OCI-LY7 (cell line): ENCODE measurements around the gene NLGN1.

Source experiments
- EZH2phosphoT487 ChIP-seq: fragments of 200-600 bp; sonication (generic); IDR thresholded peaks from 2 replicates; pipeline ENCODE4 v1.6.1; 2018; ENCODE audit warnings: low read depth, borderline replicate concordance, mild to moderate bottlenecking, mixed run types, antibody characterized with exemption, low read length, moderate library complexity, mixed read lengths
- TF ChIP-seq, protein P1 (sequence below): fragments of 200-600 bp; sonication (generic); conservative IDR thresholded peaks from 2 replicates; pipeline ENCODE4 v1.5.1; 2014; ENCODE audit warnings: mild to moderate bottlenecking, antibody characterized with exemption, low read length, moderate library complexity, mixed read lengths

DNA sequence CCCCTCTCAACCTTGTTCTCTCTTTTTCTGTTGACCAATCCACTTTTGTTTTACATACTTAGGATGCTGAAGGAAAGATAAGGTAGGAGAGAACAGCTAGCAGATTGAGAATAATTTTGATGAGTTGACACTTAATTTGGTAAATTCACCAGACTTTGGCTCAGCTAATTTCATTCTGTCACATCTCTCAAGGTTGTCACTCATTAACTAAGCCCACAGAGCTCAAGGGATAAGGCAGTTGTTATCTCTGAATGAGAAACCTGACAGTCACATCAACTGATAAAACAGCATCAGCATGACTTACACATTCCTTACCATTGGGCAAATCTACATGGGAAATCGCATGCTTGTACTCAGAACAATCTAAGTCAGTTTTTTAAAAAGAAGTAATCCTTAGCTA, 591.4 kb downstream of the NLGN1 start:
- TF ChIP-seq, protein P1, sequence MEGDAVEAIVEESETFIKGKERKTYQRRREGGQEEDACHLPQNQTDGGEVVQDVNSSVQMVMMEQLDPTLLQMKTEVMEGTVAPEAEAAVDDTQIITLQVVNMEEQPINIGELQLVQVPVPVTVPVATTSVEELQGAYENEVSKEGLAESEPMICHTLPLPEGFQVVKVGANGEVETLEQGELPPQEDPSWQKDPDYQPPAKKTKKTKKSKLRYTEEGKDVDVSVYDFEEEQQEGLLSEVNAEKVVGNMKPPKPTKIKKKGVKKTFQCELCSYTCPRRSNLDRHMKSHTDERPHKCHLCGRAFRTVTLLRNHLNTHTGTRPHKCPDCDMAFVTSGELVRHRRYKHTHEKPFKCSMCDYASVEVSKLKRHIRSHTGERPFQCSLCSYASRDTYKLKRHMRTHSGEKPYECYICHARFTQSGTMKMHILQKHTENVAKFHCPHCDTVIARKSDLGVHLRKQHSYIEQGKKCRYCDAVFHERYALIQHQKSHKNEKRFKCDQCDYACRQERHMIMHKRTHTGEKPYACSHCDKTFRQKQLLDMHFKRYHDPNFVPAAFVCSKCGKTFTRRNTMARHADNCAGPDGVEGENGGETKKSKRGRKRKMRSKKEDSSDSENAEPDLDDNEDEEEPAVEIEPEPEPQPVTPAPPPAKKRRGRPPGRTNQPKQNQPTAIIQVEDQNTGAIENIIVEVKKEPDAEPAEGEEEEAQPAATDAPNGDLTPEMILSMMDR = no peak
- no peak for TF ChIP-seq EZH2phosphoT487
